SU-DHL-6 (cell line): ENCODE measurements around the gene NAPA.

Experiments
- H2AFZ ChIP-seq: fragments of 200-600 bp; sonication (generic); 2 replicates; pipeline ENCODE4 v1.6.1; 2014; ENCODE audit warnings: low read depth, mild to moderate bottlenecking, moderate library complexity, mixed read lengths, antibody characterized with exemption, low read length; ENCODE audit not compliant: severe bottlenecking
- H3F3A ChIP-seq: fragments of 200-600 bp; shearing (Covaris generic); 2 replicates; pipeline ENCODE4 v1.6.0; 2016; ENCODE audit warnings: antibody characterized with exemption, mild to moderate bottlenecking; ENCODE audit not compliant: insufficient read depth
- H3K27ac ChIP-seq: fragments of 200-600 bp; sonication (generic); 2 replicates; pipeline ENCODE4 v1.5.1; 2016; ENCODE audit warnings: low read depth, mild to moderate bottlenecking, low read length, moderate library complexity, mixed read lengths
- H3K27me3 ChIP-seq: fragments of 200-600 bp; sonication (generic), shearing (Covaris generic); 2 replicates; pipeline ENCODE4 v1.6.0; 2014; ENCODE audit warnings: mild to moderate bottlenecking, low read length
- H3K36me3 ChIP-seq: fragments of 200-600 bp; sonication (generic); 2 replicates; pipeline ENCODE4 v1.6.1; 2014; ENCODE audit warnings: mild to moderate bottlenecking, low read length, mixed read lengths
- H3K4me2 ChIP-seq: fragments of 300-600, 200-600 bp; shearing (Covaris generic), sonication (generic); 2 replicates; pipeline ENCODE4 v1.6.0; 2014; ENCODE audit warnings: low read length, low read depth, mild to moderate bottlenecking; ENCODE audit not compliant: poor library complexity, severe bottlenecking
- H3K4me3 ChIP-seq: fragments of 200-600 bp; sonication (generic); 2 replicates; pipeline ENCODE4 v1.5.1; 2014; ENCODE audit warnings: antibody characterized with exemption, low read length, mild to moderate bottlenecking, mixed read lengths; ENCODE audit not compliant: insufficient read depth, poor library complexity, severe bottlenecking
- H3K79me2 ChIP-seq: fragments of 200-600 bp; sonication (generic); 2 replicates; pipeline ENCODE4 v1.6.1; 2014; ENCODE audit warnings: mild to moderate bottlenecking, low read length, moderate library complexity; ENCODE audit not compliant: insufficient read depth
- H3K9ac ChIP-seq: fragments of 200-600 bp; sonication (generic); 2 replicates; pipeline ENCODE4 v1.7.0; 2014; ENCODE audit warnings: mild to moderate bottlenecking, low read length
- H3K9me2 ChIP-seq: fragments of 200-600 bp; sonication (generic); replicated peaks from 2 replicates; pipeline ENCODE4 v1.6.1; 2014; ENCODE audit warnings: low read length; ENCODE audit not compliant: insufficient read depth
- H3K9me3 ChIP-seq: fragments of 200-600 bp; sonication (generic); 2 replicates; pipeline ENCODE4 v1.6.1; 2014; ENCODE audit warnings: low read length, mixed read lengths; ENCODE audit not compliant: insufficient read depth
- H4K20me1 ChIP-seq: fragments of 200-600 bp; sonication (generic); 2 replicates; pipeline ENCODE4 v1.6.1; 2014; ENCODE audit warnings: low read depth, mild to moderate bottlenecking, antibody characterized with exemption, low read length, moderate library complexity, mixed read lengths
- CTCF ChIP-seq: fragments of 200-600 bp; sonication (generic); IDR thresholded peaks from one replicate; pipeline ENCODE4 v1.5.1; 2017; ENCODE audit warnings: antibody characterized with exemption, mild to moderate bottlenecking, low read length, moderate library complexity; ENCODE audit not compliant: insufficient read depth, poor library complexity, severe bottlenecking
- EZH2phosphoT487 ChIP-seq: fragments of 200-600 bp; sonication (generic), shearing (Covaris generic); conservative IDR thresholded peaks from 2 replicates; pipeline ENCODE4 v1.6.1; 2018; ENCODE audit warnings: mild to moderate bottlenecking, antibody characterized with exemption, low read length, moderate library complexity, mixed read lengths

NAPA gene

DNA sequence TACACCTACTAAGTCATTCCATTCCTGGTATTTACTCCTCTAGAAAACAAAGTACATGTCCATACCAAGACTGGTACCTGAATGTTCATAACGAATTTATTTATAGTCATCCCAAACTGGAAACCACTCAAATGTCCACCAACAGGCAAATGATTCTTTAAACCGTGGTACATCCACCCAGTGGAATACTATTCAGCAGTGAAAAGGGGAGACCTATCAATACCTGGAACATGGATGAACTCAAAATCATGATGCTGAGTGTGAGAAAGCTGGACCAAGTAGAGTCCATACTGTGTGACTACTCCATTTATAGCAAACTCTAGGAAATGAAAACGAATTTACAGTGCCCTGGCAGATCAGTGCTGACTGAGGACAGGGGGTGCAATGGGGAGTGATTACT, 11.9 kb upstream of the NAPA start:
- H3K4me2 ChIP-seq, result no peak overlapping the region
- H3K36me3 ChIP-seq, result no peaks in the 10 kb centered on the region
- H4K20me1 ChIP-seq, result no peaks in the 10 kb centered on the region
- H3K27me3 ChIP-seq, result no peaks in the 10 kb centered on the region
- no peaks in the 10 kb centered on the region for H3K9me2 ChIP-seq
- no peak overlapping the region for H2AFZ ChIP-seq
- no peaks in the 10 kb centered on the region for H3K79me2 ChIP-seq
- no peak for TF ChIP-seq EZH2phosphoT487
- TF ChIP-seq CTCF, result no peak
- H3K9me3 ChIP-seq, result no peaks in the 10 kb centered on the region
- no peak overlapping the region for H3K4me3 ChIP-seq
- no peak overlapping the region for H3K9ac ChIP-seq
- H3F3A ChIP-seq, result no peaks in the 10 kb centered on the region
- no peak overlapping the region for H3K27ac ChIP-seq

DNA sequence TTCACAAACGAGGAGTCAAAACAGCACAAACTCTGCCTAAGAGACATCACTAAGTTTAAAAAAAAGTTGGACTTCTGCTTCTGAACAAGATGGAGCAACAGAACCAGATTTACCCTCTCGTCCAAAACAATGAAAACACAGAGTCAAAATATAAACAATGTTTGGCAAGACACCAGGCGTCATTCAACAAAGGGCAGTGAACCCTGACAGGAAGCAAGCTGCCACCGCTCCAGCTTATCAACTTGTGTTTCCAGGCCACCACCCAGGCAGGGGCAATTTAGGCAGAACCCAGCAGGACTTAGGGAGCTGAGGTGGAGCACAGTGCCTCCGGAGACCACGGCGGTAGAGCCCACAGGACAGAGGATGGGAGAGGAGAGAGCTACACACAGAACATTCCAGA, 8.6 kb upstream of the NAPA start:
- Histone ChIP-seq H3K9me2 (no peaks in the 10 kb centered on the region), H3K4me2 (no peak overlapping the region), H3K27ac (no peak overlapping the region), H3K79me2 (no peaks in the 10 kb centered on the region), H3K9ac (no peak overlapping the region), H3K27me3 (no peaks in the 10 kb centered on the region), H4K20me1 (no peaks in the 10 kb centered on the region), H3F3A (no peaks in the 10 kb centered on the region), H3K4me3 (no peak overlapping the region), H3K36me3 (no peaks in the 10 kb centered on the region), H3K9me3 (no peaks in the 10 kb centered on the region), H2AFZ (no peak overlapping the region)
- TF ChIP-seq EZH2phosphoT487, result no peak
- no peak for TF ChIP-seq CTCF

GRCh38 chr19:47521473-47522180, 6.8 kb upstream of the NAPA start:
- Histone ChIP-seq H3F3A (peaks cover 11% of the 10 kb centered on the region), H4K20me1 (no peaks in the 10 kb centered on the region), H3K36me3 (no peaks in the 10 kb centered on the region), H3K27ac (no peak overlapping the region), H3K4me2 (no peak overlapping the region), H3K79me2 (no peaks in the 10 kb centered on the region), H3K9me2 (no peaks in the 10 kb centered on the region), H2AFZ (no peak overlapping the region), H3K9me3 (no peaks in the 10 kb centered on the region), H3K27me3 (no peaks in the 10 kb centered on the region), H3K4me3 (no peak overlapping the region), H3K9ac (no peak overlapping the region)
- no peak for TF ChIP-seq CTCF
- no peak for TF ChIP-seq EZH2phosphoT487

DNA sequence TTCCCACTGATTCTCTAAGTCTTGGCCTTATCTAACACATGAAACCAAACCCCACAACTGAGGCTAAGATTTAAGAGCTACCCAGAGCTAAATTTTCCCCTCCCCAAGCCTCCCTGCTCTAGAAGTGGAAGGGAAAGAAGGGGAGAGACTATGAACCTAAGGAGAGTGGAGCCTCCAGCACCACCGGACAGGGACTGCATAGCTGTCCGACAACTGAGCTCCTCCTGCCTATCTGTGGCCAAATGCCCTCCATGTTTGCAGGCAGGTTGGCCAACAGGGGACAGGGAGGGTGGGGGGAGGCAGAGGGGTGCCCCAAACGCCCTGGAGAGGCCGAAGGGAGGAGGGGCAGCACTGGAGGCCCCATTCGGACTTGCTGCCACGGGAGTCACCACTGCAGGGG, 6.0 kb upstream of the NAPA start:
- Histone ChIP-seq H3K9ac (no peak overlapping the region), H3K36me3 (no peaks in the 10 kb centered on the region), H4K20me1 (no peaks in the 10 kb centered on the region), H3K79me2 (no peaks in the 10 kb centered on the region), H3K4me3 (no peak overlapping the region), H3K27me3 (no peaks in the 10 kb centered on the region), H2AFZ (no peak overlapping the region), H3F3A (peaks cover 11% of the 10 kb centered on the region), H3K9me2 (no peaks in the 10 kb centered on the region), H3K9me3 (no peaks in the 10 kb centered on the region), H3K27ac (no peak overlapping the region), H3K4me2 (no peak overlapping the region)
- no peak for TF ChIP-seq CTCF
- TF ChIP-seq EZH2phosphoT487, result no peak
